Left lung (tissue), 10 donors: ENCODE data around the gene GBGT1. TPM values are rescaled to one million over a fixed set of nuclear protein-coding genes. Genes with fewer than 3 reads are reported as not detected.

Experiments
- ATAC-seq: fragments of 200-7000 bp; cut with Tn5 transposase; one replicate; pipeline ENCODE4 v1.9.1; 2020; ENCODE audit warnings: moderate library complexity
- DNase-seq, 4 donors: peaks; one replicate each; pipeline ENCODE4 v3.0.0-alpha.2; 2013 to 2020
- H3K27ac ChIP-seq, 2 donors: fragments of 200-600 bp; sonication (generic) in 1 of 2; one replicate each; pipeline versions ENCODE4 v1.5.0 to v1.8.0; 2020 to 2021
- H3K27me3 ChIP-seq, 2 donors: fragments of 200-600 bp; sonication (generic) in 1 of 2; one replicate each; pipeline versions ENCODE4 v1.5.0 to v1.8.0; 2020 to 2021
- H3K36me3 ChIP-seq, 2 donors: fragments of 200-600 bp; sonication (generic) in 1 of 2; one replicate each; pipeline versions ENCODE4 v1.5.0 to v1.8.0; 2020 to 2021
- H3K4me1 ChIP-seq, 2 donors: fragments of 200-600 bp; one replicate each; pipeline ENCODE4 v1.8.0; 2021
- H3K4me3 ChIP-seq, 2 donors: fragments of 200-600 bp; sonication (generic) in 1 of 2; one replicate each; pipeline versions ENCODE4 v1.5.0 to v1.8.0; 2020 to 2021; ENCODE audit warnings: mild to moderate bottlenecking in 1 of 2
- H3K9me3 ChIP-seq, 2 donors: fragments of 200-600 bp; sonication (generic) in 1 of 2; one replicate each; pipeline versions ENCODE4 v1.5.0 to v1.8.0; 2020 to 2021
- intact Hi-C, 2 donors: fragments of 100-400 bp; cut with DNase I; formaldehyde crosslinking; loops; one replicate each; pipeline versions ENCODE4 v1.11.2 to v1.14.2; 2022
- polyA plus RNA-seq, 6 donors: library from polyadenylated mRNA; unstranded; fragments of 120-200 nt; gene quantifications; one replicate each; pipeline ENCODE4 v1.2.1, GENCODE V29; 2013; ENCODE audit not compliant: insufficient read length in 6 of 6
- total RNA-seq, 2 donors: library from RNA; stranded (reverse); fragmentation: NEBNext Ultra II Directional; extraction: Animal tissue kit (Norgen Biotek cat#: 25700); gene quantifications; one replicate each; pipeline ENCODE4 v1.2.1, GENCODE V29; 2021
- TF ChIP-seq, protein P1 (sequence below), 2 donors: fragments of 200-600 bp; sonication (generic) in 1 of 2; IDR thresholded peaks; one replicate each; pipeline versions ENCODE4 v1.5.0 to v1.8.0; 2021; ENCODE audit warnings: antibody characterized with exemption in 2 of 2
- donor health status: DM: no; HTN: yes; CAD: no.
- donor health status: DM: no; HTN: no; CAD: no.

Gene GBGT1
- total and polyA plus RNA-seq, 8 donors: 2.7 to 45.1 (median 4.9) TPM

DNA sequence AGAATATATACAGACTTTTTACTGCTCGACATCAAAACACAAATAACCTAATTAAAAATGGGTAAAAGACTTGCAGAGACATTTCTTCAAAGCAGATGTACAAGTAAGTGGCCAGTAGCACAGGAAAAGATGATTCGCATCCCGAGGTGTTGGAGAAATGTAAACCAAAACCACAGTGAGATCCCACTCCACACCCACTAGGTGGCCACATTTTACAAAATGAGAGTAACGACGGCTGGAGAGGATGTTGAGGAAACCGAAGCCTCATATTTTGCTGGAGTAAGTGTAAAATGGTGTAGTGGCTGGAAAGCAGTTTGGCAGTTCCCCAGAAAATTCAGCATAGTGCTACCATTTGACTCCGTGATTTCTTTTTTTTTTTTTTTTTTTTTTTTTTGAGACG is 21.3 kb upstream of the GBGT1 start:
- intact Hi-C loops: loop anchor here in 1 of 2 donors (5.0 to 10.0 kb wide), 2 partner anchors 142 to 300 kb away; no protein-coding TSS in a partner anchor
- TF ChIP-seq, protein P1, sequence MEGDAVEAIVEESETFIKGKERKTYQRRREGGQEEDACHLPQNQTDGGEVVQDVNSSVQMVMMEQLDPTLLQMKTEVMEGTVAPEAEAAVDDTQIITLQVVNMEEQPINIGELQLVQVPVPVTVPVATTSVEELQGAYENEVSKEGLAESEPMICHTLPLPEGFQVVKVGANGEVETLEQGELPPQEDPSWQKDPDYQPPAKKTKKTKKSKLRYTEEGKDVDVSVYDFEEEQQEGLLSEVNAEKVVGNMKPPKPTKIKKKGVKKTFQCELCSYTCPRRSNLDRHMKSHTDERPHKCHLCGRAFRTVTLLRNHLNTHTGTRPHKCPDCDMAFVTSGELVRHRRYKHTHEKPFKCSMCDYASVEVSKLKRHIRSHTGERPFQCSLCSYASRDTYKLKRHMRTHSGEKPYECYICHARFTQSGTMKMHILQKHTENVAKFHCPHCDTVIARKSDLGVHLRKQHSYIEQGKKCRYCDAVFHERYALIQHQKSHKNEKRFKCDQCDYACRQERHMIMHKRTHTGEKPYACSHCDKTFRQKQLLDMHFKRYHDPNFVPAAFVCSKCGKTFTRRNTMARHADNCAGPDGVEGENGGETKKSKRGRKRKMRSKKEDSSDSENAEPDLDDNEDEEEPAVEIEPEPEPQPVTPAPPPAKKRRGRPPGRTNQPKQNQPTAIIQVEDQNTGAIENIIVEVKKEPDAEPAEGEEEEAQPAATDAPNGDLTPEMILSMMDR (IDR thresholded peaks at IDR 0.05): peak; percentile 48 to 55

DNA sequence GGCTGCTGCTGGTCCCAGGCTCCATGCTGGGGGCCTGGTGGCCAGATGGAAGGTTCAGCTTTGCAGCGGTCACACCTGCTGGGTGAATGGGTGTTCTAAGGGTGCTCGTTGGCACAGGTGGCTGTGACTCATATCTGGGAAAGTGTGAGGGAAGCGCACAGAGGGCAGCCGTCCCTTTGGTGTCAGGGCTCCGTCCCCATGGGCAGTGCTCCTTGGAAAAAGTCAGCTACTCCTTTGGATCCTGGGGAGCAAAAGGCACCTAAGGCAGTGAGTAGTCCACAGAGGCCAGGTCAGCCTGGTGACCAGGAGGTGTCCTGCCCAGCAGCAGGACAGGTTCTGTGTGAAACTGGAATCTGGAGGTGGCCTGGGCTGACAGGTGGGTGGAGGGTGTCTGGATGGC is 18.4 kb upstream of the GBGT1 start:
- Histone ChIP-seq H3K9me3 (no peaks in the 10 kb centered on the region), H3K36me3 (no peaks in the 10 kb centered on the region), H3K4me1 (peaks cover 0 to 5% of the 10 kb centered on the region in 2 donors), H3K4me3 (no peak overlapping the region), H3K27ac (no peak overlapping the region), H3K27me3 (peaks cover 0 to 30% of the 10 kb centered on the region in 2 donors)
- ATAC-seq (no peak), DNase-seq (no peak)
- intact Hi-C loops: loop anchor here in 1 of 2 donors (10.0 kb wide), 1 partner anchor 303 kb away; no protein-coding TSS in a partner anchor
- TF ChIP-seq, protein P1 (IDR thresholded peaks at IDR 0.05): no peak

More for the DNA sequence above, 21.3 kb upstream of the GBGT1 start:
- DNase-seq (peak in 2 of 4 donors; percentile 44 to 68), ATAC-seq (peak; percentile 92)
- Histone ChIP-seq H3K27me3 (peaks cover 0 to 50% of the 10 kb centered on the region in 2 donors), H3K27ac (no peak overlapping the region), H3K4me1 (peaks cover 0 to 5% of the 10 kb centered on the region in 2 donors), H3K36me3 (no peaks in the 10 kb centered on the region), H3K4me3 (no peak overlapping the region), H3K9me3 (no peaks in the 10 kb centered on the region)

DNA sequence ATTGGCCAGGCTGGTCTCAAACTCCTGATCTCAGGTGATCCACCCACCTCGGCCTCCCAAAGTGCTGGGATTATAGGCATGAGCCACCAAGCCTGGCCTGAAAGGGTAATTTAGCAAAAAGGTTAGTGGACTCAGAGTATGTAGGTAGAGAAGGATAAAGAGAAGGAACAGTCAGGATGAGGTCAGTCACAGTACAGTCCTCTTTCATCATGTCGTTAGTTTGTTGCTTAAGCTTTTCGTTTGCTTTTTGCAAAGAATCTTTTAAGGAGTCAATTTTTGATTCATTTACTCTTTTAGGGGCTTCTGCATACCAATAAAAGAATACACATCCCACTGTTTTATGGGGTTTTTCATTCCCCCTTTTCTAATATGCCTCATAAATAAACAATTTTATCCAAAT is 17.8 kb upstream of the GBGT1 start:
- Histone ChIP-seq H3K36me3 (no peaks in the 10 kb centered on the region), H3K27me3 (peaks cover 0 to 30% of the 10 kb centered on the region in 2 donors), H3K9me3 (no peaks in the 10 kb centered on the region), H3K4me3 (no peak overlapping the region), H3K27ac (no peak overlapping the region), H3K4me1 (peaks cover 0 to 5% of the 10 kb centered on the region in 2 donors)
- no peak for ATAC-seq
- intact Hi-C loops: loop anchor here in 1 of 2 donors (10.0 kb wide), 1 partner anchor 303 kb away; no protein-coding TSS in a partner anchor
- TF ChIP-seq, protein P1 (IDR thresholded peaks at IDR 0.05): no peak
- no peak for DNase-seq

DNA sequence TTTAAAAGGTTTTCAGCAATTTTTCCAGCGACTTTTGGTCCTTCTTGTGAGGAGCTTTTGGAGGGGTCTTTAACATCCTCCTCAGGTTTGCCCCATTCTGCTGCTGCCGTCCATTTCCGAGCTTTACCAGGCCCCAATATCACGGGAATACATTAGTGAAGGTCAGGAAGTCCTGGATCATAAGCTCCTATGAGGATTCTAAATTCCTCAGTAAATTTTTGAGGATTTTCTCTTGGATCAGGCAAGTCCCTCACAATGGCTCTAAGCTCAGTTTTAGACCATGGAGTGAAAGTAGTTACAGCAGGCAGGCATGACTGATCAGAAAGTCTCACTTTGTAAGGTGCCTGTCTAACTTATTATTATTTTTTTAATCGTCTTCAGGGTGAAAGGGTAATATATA is 17.2 kb upstream of the GBGT1 start:
- Histone ChIP-seq H3K27me3 (peaks cover 0 to 35% of the 10 kb centered on the region in 2 donors), H3K4me1 (peaks cover 0 to 5% of the 10 kb centered on the region in 2 donors), H3K9me3 (no peaks in the 10 kb centered on the region), H3K4me3 (no peak overlapping the region), H3K36me3 (no peaks in the 10 kb centered on the region), H3K27ac (no peak overlapping the region)
- TF ChIP-seq, protein P1 (IDR thresholded peaks at IDR 0.05): no peak
- ATAC-seq (no peak), DNase-seq (no peak)
- intact Hi-C loops: loop anchor here in 1 of 2 donors (10.0 kb wide), 1 partner anchor 304 kb away; no protein-coding TSS in a partner anchor

DNA sequence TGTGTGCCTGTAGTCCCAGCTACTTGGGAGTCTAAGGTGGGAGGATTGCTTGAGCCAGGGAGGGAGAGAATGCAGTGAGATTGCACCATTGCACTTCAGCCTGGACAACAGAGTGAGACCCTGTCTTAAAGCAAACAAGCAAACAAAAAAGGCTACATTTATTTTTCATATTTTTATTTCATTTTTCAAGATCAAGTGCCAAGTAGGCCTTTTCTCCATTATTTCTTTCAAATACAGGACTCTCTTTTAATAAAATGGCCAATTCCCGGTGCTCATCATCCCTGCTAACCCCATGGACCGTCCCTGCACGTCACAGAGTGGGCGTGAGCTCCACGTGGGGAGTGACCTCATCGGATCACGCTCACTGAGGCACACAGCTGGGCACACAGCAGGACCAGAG is 9.3 kb upstream of the GBGT1 start:
- no peaks in the 10 kb centered on the region for H3K36me3 ChIP-seq
- H3K4me1 ChIP-seq: no peaks in the 10 kb centered on the region
- peaks cover 0 to 26% of the 10 kb centered on the region in 2 donors for H3K27me3 ChIP-seq
- TF ChIP-seq, protein P1 (IDR thresholded peaks at IDR 0.05): no peak
- H3K4me3 ChIP-seq: no peak overlapping the region
- ATAC-seq (no peak), DNase-seq (no peak)
- no peak overlapping the region for H3K27ac ChIP-seq
- intact Hi-C loops: no loop called here
- no peaks in the 10 kb centered on the region for H3K9me3 ChIP-seq
